Measurements from ENCODE around the gene POLE2. TPM values are rescaled to one million over a fixed set of nuclear protein-coding genes. Genes with fewer than 3 reads are reported as not detected.

POLE2 gene
- total and polyA plus RNA-seq, 2 of the 4 experiments (the other 2 are of a cell fraction), result 12.2 to 12.3 TPM

DNA sequence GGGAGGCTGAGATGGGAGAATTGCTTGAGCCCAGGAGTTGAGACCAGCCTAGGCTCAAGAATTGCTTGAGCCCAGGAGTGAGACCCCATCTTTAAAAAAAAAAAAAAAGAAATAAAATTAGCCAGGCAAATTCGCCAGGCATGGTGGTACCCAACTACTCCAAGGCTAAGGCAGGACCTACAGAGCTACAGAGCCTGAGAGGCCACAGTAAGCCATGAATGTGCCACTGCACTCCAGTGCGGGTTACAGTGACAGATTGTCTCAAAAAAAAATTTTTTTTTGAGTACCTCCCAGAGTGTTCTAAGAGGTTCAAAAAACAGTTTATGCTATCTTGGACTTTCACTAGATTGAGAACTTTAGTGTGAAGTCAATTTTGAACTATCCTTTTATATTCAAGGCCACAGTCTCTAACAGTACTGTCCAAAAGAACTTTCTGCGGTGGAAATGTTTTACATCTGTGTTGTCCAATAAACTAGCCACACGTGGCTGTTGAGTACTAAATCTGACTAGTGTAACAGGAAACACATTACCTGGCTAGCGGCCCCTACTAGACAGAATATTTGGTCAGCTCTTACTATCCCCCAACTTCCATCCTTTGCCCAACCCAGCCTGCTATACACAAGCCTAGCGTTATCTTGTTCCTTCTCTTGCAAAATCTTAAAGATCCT is 70.0 kb downstream of the POLE2 start:
- H4K20me1 ChIP-seq (ENCODE audit: insufficient read depth, low read length), result peaks cover 34% of the 10 kb centered on the region
- in situ Hi-C loops (cut with MboI; ENCODE audit: low sequenced_read_pairs), result no loop called here
- peaks cover 8 to 49% of the 10 kb centered on the region in 2 experiments; a peak in 3 of 4 replicates for H3K79me1 ChIP-seq (ENCODE audit: low read depth in 1 of 2, low read length in 2 of 2)
- H2AK5ac ChIP-seq (ENCODE audit: low read depth, low read length), result peak overlapping the region; percentile 70; the same call in 1 of the 2 replicates
- peak overlapping the region; percentile 26 for H3K4me2 ChIP-seq (ENCODE audit: low read depth, low read length)
- no peak overlapping the region for H2AFZ ChIP-seq (replicated peaks; ENCODE audit: low read length, poor library complexity)
- 80% methylated on average over 1 of the region's 6 CpGs; no CpG with 5 or more reads in 1 of the 2 experiments for WGBS, 2 experiments (ENCODE audit: extremely low coverage in 2 of 2, insufficient read length in 1 of 2)
- dilution Hi-C loops (cut with HindIII; ENCODE audit: low sequenced_read_pairs, unreplicated experiment), result no loop called here
- 0 out of 2 replicates have a peak overlapping the region, but pooled peaks have one; percentile 71 for H3K56ac ChIP-seq (ENCODE audit: extremely low read depth, insufficient read depth, low read length)
- no peaks in the 10 kb centered on the region for H3K27me3 ChIP-seq (ENCODE audit: control insufficient read depth, insufficient read depth, low read length)
- ChIA-PET CTCF (no interaction called here), POLR2A (ENCODE audit: unreplicated experiment) (no interaction called here)
- H3K14ac ChIP-seq (replicated peaks; ENCODE audit: low read depth, low read length), result peak overlapping the region; percentile 78; the same call in 1 of the 2 replicates
- H4K91ac ChIP-seq (ENCODE audit: insufficient read depth, low read depth, low read length), result peak overlapping the region; percentile 47
- H3K4ac ChIP-seq (ENCODE audit: low read depth, low read length), result peak overlapping the region; percentile 86
- H4K8ac ChIP-seq (ENCODE audit: low read depth in 2 of 2, low read length in 2 of 2), result peak overlapping the region in 1 of 2 experiments; percentile 77; a peak in 2 of 4 replicates
- peaks cover 11% of the 10 kb centered on the region for H3K36me3 ChIP-seq (ENCODE audit: control insufficient read depth, insufficient read depth, low read length)
- H3K9me3 ChIP-seq (ENCODE audit: control insufficient read depth, insufficient read depth, low read length), result no peaks in the 10 kb centered on the region
- H2BK120ac ChIP-seq (ENCODE audit: low read depth, low read length), result peak overlapping the region; percentile 75; the same call in 1 of the 2 replicates
- H3K18ac ChIP-seq (ENCODE audit: low read depth, low read length), result 0 out of 2 replicates have a peak overlapping the region, but pooled peaks have one; percentile 53
- H2AK9ac ChIP-seq (replicated peaks; ENCODE audit: low read depth, low read length, poor library complexity), result no peak overlapping the region
- peaks cover 7% of the 10 kb centered on the region for H3K9me1 ChIP-seq (ENCODE audit: insufficient read depth, low read length)
- H3K23ac ChIP-seq (ENCODE audit: low read depth, low read length), result peak overlapping the region; percentile 76; the same call in 1 of the 2 replicates
- intact Hi-C loops (cut with micrococcal nuclease), result no loop called here
- H3K27ac ChIP-seq (ENCODE audit: insufficient read depth, low read length), result peak overlapping the region; percentile 73; the same call in 1 of the 2 replicates
- H4K5ac ChIP-seq (ENCODE audit: low read depth, low read length), result no peak overlapping the region
- no peak overlapping the region for H2BK15ac ChIP-seq (ENCODE audit: low read depth, low read length)
- ATAC-seq (ENCODE audit: low read depth), result no peak
- no peak for DNase-seq
- 0 out of 2 replicates have a peak overlapping the region, but pooled peaks have one; percentile 30 for H3K9ac ChIP-seq (ENCODE audit: low read depth, low read length)
- BruUV-seq (replicated peaks), result no TSS peak
- no peak for TF ChIP-seq MAZ (IDR thresholded peaks at IDR 0.05; ENCODE audit: borderline replicate concordance, low read depth, low read length)
- TF ChIP-seq RCOR1 (IDR thresholded peaks at IDR 0.05; ENCODE audit: insufficient replicate concordance, low read length), result peak; percentile 8
- peak overlapping the region; percentile 96 for H2BK5ac ChIP-seq (ENCODE audit: low read depth, low read length, poor library complexity, severe bottlenecking)
- H3K4me1 ChIP-seq (ENCODE audit: control insufficient read depth, insufficient read depth, low read length), result peaks cover 12% of the 10 kb centered on the region
- peak overlapping the region; percentile 76; the same call in 1 of the 2 replicates for H2BK20ac ChIP-seq (ENCODE audit: low read depth, low read length)
- H3K4me3 ChIP-seq (ENCODE audit: insufficient read depth, low read depth, low read length), result no peak overlapping the region

Data from IMR-90 (cell line).